Amygdala (tissue), 56 donors: Measurements from ENCODE around the gene UMODL1.

Experiments used
- DNase-seq, 56 donors: peaks; one replicate each; lab custom pipeline; 2025; lab: John Stamatoyannopoulos, UW

Gene UMODL1

DNA sequence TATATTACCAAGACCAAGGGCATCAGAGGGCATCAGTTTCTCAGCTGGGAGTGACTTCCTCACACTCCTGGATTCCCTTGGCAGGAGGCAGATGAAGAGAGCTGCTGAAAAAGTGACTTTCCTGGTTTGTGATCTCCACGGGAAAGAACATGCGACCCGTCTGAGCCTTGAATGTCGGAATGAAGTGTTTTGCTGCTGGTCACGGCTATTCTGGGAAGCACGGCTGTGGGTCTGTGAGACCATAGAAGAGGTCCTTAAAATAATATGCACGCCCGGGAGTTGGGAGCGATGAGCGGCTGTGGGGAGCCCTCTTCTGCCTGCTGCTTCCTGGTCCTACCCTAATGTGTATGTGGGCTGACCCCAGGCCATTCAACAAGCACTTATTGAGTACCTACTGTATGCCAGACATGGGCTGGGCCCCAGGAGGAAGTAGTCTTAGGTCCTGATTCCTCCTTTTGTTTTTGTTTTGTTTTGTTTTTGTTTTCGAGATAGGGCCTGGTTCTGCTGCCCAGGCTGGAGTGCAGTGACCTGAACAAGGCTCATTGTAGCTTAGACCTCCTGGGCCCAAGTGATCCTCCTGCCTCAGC, 13.2 kb upstream of the UMODL1 start:
- no peak for DNase-seq

DNA sequence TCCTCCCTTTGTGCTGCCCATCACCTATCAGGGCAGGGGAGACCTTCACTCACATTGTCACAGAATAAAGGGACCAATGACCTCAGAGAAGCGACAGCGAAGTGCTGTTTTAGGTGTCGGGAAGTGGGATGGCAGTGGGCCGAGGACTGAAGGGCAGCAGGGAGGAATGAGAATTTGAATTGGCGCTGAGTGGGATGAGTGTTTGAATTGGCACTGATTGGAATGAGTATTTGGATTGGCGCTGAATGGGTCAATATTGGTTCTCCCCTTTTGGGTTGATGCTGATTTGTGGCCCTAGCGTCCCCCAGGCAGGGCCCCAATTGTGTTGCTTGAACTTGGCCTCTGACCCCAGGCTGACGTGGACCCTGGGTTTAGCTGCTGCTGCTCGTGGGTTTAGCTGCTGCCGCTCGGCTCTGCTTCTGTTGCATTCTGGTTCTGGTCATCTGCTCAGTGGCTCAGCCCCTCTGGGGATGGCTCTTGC, 12.4 kb upstream of the UMODL1 start:
- DNase-seq: no peak

DNA sequence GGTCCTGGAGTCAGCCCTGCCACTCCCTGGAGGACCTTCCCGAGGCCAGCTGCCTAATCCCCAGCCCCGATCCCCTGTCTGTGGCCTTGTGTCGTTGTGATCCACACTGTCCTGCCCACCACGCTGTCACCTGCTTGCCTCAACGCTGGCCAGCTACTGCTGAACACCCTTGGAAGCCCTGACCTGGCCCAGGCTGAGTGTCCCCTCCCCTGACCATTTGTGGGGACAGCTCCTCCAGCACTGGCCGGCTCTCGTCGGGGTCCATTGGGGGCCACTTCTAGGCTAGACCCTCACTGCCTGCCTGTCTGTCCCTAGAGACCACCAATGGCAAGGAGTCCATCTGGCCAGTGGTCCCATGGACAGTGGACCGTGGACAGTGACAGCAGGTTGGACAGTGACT, 12.0 kb upstream of the UMODL1 start:
- no peak for DNase-seq

DNA sequence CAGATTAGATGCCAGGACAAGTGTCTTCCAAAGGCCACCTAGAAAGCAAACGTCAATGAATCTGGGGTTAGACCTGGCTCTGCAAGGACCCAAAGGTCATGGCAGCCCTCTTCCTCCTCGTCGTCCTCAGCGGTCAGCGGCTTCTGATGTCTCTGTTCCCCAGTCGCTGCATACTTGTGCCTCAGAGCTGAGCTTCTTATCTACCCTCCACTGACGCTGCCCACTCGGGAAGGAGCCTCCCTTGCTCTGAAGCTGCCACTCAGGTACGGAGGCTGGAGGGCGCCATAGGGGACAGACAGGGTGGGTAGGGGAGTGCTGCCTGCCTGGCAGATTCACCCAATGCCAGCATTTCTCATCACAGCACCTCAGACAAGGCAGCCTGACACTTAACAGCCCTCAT, 11.4 kb upstream of the UMODL1 start:
- DNase-seq: no peak

DNA sequence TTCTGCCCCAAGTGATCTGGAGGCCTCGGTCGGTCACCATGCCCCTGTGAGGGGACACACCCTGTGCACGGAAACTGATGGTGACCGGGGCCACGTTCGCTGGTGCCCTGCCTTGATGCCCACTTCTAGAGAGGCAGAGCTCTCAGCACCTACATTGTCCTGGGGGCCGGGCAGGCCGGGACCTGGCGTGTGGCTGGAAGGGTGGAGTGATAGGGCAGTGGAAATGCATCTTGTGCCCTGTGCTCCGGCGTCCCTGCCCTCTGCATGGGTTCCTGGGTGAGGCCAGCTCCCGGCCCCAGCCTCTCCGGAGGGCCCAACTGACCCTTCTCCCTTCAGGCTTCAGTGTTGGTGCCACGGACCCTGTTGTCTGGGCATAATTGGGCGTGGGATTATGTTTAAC, 11.0 kb upstream of the UMODL1 start:
- DNase-seq: no peak

DNA sequence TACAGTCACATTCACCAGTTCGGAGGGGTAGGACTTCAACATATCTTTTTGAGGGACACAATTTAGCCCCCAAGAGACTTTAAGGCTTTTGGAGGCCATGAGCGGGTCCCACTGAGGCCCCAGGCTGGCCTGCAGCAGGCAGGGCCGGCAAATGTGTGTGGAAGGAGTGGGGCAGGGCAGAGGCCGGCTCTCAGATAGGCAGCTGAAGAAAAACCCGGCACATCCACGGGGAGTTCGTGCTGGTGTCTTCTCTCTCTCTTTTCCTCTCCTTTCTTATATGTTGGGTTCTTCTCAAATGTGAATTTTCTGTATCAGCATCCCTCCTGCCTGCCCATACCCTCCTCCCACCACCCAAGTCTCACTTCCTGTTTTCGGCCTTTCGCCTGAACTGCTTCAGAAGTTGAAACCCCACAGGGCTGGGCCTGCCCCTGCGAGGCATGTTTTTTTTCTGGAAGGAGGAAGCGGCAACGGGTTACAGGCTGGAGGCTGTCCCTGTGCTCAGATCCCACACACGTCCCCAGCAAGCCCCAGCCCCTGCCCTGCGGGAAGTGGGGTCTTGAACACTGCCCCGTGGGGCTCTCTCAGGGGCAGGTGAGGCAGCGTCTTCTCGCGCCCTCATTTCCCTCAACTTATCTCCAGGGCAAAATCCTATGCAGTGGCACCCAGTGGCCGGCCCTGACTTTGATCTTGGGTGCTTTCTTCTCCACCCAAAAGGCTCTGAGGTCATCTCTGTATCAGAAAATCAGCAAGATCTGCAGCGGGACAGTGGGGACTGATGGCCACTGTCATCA, 9.7 kb upstream of the UMODL1 start:
- DNase-seq: peak in 16 of 56 donors; percentile 13 to 60 (median 28)

DNA sequence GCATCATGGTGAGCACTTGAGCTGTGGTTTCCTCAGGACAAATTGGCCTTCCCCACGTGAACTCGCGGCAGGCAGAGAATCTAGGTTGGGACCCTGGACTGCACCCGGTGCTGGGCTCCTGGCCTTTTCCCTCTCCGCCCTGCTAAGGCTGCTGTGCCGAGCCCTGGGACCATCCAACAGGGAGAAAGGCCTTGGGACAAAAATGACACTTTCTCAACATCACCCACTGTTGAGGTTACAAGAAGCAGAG, 9.2 kb upstream of the UMODL1 start:
- DNase-seq: no peak

DNA sequence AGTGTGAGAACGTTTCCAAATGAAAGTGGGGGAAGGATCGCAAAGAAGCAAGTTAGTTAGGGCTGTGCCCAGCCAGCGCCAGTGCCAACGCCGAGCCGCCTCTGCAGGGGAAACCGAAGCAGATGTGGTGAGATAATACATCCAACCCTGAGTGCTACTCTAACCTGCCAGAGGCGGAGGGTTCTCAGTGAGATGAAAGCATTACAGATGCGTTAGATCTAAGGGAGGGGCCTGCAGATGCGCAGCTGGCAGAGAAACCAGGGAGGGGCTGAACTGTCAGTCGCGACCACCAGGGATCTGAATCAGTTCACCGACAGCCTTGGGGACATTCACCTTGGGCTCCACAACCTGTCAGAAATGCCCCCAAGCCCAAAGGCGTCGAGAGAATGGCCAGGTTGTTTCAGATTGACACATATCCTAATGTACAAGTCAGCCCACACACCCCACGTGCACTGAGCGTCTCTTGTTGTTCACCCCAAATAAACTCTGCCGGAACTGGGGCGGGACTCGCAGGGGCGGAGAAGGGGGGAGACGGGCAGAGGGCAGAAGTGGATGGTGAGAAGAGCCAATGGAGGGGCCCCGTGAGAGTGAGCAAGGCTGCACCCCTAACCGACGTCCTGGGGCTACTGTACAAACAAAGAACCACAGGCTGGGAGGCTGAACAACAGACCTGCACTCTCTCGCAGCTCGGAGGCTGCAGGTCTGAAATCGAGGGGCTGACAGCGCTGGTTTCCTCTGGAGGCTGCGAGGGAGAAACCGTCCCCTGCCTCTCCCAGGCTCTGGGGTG, 8.7 kb upstream of the UMODL1 start:
- peak in 4 of 56 donors; percentile 5 to 36 (median 18) for DNase-seq

DNA sequence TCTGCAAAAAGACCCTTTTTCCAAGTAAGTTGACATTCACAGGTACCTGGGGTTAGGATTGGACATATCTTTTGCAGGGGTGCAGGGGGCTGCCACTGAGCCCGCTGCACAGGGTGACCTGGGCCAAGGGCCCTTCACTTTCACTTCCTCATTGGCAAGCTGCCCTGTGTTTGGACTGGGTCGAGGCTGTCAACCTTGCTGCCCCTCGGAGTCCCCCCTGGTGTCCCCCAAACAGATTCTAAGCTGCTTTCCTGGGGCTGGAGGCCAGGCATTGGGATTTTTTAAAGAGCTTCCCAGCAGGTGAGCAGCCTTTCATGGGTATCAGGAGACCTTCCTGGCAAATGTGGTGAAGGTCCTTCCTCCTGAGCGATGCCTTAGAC, 7.9 kb upstream of the UMODL1 start:
- DNase-seq: peak in 5 of 56 donors; percentile 3 to 49 (median 13)

DNA sequence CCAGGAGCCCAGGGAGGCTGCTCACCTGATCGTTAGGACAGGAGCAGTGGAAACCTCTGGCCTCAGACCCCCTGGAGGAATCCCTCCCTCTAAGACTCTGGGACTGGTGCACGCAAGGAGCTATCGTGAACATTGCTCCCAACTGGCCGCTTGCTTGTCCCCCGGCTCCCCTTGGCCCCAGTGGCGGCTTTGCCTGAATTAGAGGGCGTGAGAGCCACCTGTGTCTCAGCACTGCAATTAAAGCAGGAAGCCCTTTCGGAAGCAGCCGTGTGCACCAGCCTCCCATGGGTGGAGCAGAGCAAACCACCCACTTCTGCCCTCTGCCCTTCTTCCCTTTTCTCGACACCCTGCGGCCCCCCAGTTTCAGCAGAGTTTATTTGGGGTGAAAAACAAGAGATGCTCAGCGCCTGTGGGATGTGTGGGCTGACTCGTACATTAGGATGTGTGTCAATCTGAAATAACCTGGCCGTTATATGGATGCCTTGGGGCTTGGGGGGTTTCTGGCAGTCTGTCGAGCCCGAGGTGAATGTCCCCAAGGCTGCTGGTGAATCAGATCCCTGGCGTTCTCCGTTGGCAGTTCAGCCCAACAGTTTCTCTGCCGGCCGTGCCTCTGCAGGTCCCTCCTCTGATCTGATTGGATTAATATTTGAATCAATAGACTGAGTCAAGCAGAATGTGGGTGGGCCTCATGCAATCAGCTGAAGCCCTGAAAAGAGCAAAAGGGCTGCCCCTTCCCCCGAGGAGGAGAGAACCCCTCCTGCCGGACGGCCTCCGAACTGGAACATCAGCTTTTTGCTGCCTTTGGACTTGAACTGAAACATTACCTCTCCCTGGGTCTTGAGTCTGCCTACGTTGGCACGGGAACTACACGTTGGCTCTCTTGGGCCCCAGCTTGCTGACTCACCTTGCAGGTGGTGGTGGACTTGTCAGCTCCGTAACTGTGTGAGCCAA, 7.3 kb upstream of the UMODL1 start:
- DNase-seq: no peak

DNA sequence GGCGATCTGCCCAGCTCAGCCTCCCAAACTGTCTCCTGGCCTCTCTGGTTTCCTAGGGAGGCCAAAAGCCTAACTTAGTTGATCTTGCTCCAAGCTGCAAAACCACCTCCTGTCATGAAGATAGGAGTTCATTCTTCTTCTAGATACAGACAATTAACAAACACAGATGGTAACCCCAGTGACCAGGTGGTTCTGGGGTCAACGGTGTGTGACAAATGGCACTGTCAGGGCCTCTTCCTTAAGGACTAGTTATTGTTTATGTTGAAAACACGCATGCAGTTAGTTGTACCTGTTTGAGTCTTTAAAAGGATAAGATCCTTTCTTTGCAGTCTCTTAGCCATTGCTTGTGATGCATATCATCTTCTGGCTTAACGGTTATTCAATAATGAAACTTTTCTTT, 4.6 kb upstream of the UMODL1 start:
- no peak for DNase-seq

DNA sequence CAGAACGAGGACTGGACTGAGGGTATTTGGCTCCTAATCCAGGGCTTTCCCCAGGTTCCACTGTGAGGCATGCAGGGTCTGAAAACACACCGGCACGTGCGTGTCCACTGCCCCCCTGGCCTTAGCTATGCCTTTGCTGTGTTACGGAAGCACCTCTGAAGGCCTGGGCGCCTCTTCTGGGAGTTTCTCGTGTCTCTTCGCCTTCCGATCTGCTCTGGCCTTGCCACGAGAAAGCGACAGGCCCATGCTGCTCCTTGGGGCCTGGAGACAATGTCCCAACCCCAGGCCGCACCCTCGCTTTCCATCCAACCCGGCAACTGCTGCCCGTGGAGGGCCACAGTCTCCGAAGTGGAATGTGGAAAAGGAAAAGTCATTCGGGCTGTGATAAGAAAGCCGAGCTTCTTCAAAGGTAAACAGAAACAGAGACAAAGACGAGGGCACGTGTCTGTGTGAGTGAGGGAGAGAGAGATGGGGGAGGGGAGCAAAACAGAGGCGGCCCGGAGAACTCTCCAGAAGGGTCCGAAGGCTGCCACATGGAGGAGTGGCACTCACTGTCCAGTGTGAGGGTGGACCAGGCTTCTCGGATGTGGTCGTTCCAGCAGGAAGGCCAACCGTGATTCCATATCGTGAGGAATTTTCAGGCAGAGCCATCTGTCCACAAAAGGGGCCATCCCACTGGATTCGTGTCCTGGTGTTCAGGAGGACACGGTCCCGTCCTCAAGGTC, 3.4 kb upstream of the UMODL1 start:
- no peak for DNase-seq

DNA sequence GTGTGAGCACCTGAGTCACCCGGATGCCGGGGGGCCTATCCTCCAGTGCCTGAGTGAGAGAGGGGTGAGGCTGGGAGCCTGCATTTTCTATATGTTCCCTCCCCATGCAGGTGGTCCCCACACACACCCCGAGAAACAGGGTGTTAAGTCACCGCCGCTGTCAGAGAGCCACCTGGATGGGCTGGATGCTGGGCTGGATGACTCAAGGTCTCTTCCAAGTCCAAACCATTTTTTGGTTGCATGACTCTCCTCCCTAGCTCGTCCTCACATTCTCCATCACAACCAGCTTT, 2.9 kb upstream of the UMODL1 start:
- no peak for DNase-seq

DNA sequence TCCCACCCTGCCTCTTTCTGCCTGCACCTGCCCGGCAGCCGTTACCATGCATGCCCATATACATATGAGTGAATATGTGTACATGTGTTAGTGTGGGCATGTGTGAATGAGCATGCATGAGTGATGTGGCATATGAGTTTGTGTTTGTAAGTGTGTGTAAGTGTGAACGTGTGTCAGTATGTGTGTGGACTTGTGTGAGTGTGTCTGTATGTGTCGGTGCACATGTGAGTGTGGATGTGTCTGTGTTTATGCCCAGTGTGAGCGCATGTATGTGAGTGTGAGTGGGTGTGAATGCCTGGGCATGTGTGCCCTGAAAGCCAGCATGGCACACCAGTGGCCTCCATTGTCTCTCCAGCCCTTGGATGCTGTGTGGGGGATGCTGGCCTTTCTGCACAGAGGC, 2.5 kb upstream of the UMODL1 start:
- DNase-seq: no peak

DNA sequence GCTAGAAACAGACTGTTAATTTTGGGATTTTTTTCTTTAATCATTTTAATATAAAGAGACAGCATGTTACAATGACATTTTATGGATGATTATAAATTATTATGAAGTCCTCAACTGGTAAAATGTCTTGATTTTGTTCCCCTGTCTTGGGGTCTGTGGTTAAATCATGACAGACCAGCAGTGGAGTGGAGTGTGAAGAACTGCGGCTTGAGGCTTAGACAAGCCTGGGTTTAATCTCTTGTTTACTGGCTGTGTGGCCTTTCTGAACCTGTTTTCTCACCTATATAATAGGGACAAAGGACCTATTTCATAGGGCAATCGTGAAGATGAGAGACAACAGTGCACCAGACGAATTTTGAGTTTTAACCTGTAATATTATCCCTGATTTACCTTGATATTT, 1.8 kb upstream of the UMODL1 start:
- DNase-seq: no peak

DNA sequence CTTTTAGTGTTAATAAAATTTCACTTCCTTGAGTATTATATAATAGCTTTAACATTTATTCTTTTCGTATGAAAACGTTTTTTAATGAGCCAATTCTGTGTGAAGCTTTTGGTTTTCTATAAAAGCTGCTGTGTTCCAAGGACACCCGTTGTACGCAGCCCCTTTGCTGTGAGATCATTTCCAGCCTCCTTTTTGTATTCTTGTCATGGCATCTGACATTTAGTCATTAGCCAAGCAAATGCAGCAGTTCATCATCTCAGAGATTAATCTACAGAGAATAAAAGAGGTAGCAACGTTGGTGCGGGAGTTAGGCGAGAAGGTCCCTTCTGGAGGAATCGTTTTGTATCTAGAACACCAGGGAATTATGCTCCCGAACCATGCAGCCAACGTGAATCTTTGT, 1.3 kb upstream of the UMODL1 start:
- DNase-seq: no peak

DNA sequence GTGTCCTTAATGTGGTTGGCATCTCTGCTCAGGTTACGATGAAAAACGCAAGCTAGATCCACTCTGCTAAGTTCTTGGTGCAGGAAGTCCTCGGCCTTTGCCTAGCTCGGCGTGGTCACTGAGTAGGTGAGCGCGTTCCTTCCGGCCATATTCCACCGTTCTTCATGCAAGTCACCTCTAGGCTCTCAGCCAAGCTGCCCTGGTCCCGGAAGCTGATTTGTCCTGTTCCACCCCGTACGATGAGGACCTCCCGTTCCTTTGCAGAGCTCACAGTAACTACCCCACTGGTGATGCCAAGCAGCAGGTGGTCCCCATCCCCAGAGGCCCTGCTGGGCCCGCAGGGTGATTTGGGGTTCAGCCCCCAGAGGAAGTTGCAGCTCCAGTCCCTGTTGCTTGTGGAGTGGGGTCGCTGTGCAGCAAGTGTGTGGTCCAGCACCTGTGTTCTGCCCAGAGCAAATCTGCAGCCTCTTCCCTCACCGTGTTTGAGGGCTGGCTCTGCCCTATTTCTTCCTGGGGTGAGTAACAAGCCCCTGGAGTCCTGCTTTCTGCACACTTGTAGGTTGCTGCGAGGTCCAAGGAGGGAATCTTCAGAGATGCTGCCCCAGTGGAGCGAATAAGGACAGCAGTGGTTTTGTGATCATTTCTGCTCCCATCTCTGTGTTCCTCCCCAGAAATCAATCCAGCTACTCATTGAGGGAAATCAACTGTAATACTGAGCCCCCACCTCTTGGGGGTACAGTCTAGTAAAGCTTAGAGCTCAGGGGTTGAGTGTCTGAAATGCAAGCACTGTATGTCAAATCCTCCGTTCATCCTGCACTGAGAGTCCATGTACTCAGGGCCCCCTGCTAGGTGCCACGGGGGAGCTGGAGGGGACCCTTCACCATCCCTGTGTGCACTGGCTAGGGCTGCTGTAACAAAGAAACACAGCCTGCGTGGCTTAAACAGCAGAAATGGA, 2.3 kb downstream of the UMODL1 start:
- no peak for DNase-seq

DNA sequence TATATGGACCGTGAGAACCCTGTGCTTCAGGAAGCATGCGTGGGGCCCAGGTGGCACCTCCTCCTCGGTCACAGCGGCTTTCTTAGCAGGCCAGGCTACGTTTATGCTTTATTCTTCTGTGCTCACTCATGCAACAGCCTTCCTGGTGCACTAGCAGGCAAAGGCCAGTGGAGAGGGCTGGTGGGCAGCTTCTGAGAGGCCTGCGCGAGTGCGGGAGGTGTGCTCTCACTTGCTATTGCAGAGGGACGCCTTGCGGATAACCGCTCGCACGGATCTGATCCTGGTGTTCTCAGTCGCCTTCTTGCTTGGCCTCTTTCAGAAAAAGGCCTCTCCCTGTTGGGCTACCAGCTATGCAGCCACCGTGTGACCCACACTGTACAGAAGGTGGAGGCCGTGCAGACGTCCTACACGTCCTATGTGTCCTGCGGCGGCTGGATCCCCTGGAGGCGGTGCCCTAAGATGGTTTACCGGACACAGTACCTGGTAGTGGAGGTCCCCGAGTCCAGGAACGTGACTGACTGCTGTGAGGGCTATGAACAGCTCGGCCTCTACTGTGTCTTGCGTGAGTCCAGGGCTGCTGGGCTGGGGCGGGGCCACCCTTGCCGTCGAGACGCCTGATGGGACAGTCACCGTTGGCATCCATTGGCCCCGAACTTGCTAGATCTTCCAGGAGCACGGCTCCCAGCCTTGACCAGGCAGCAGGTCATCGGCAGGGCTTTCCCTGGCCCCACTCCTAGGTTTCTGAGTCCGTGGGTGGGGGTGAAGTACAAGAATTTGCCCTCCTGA, 4.8 kb downstream of the UMODL1 start:
- DNase-seq: no peak
